Tibial nerve (tissue), 4 donors: ENCODE results near the gene PHF5A.
"Not testable (repeated sequence)": the region's sequence is repeated elsewhere in the genome, so short reads cannot be mapped to it uniquely, and the experiment has no call there.

ENCODE experiments used
- EP300 ChIP-seq, 2 donors: sonication (generic); formaldehyde crosslinking; IDR thresholded peaks; one replicate each; pipeline ENCODE4 v1.6.1; 2017; ENCODE audit warnings: antibody characterized with exemption in 2 of 2, mild to moderate bottlenecking in 1 of 2
- POLR2A ChIP-seq, 2 donors: fragments of 450-650 bp; IDR thresholded peaks; one replicate each; pipeline ENCODE4 v1.6.1; 2017; ENCODE audit warnings: antibody characterized with exemption in 2 of 2, mild to moderate bottlenecking in 2 of 2, moderate library complexity in 2 of 2
- TF ChIP-seq, protein P1 (sequence below), 5 experiments: fragments of 200-600 bp in 3 of 5; fragments of 450-650 bp in 2 of 5; sonication (generic) in 3 of 5; IDR thresholded peaks; one replicate each; pipeline ENCODE4 v1.5.1; 2016 to 2019; ENCODE audit warnings: antibody characterized with exemption in 5 of 5, mild to moderate bottlenecking in 3 of 5, moderate library complexity in 2 of 5

GRCh38 chr22:41434361-41435003, 34.0 kb downstream of the PHF5A start:
- TF ChIP-seq, protein P1, sequence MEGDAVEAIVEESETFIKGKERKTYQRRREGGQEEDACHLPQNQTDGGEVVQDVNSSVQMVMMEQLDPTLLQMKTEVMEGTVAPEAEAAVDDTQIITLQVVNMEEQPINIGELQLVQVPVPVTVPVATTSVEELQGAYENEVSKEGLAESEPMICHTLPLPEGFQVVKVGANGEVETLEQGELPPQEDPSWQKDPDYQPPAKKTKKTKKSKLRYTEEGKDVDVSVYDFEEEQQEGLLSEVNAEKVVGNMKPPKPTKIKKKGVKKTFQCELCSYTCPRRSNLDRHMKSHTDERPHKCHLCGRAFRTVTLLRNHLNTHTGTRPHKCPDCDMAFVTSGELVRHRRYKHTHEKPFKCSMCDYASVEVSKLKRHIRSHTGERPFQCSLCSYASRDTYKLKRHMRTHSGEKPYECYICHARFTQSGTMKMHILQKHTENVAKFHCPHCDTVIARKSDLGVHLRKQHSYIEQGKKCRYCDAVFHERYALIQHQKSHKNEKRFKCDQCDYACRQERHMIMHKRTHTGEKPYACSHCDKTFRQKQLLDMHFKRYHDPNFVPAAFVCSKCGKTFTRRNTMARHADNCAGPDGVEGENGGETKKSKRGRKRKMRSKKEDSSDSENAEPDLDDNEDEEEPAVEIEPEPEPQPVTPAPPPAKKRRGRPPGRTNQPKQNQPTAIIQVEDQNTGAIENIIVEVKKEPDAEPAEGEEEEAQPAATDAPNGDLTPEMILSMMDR (IDR thresholded peaks at IDR 0.05) = not testable (repeated sequence)
- not testable (repeated sequence) for TF ChIP-seq POLR2A, EP300 (IDR thresholded peaks at IDR 0.05)
